Activated naive CD4-positive, alpha-beta T cell treated with anti-CD3 and anti-CD28 coated beads, Interleukin-2, amount 10 ng/mL, durations not matched to agents 7 days and 5 days (primary cell): Measurements from ENCODE around the gene BRAP.
"Not testable (repeated sequence)": the region's sequence is repeated elsewhere in the genome, so short reads cannot be mapped to it uniquely, and the experiment has no call there.

ENCODE experiments used
- CTCF ChIA-PET: fragments of 350-600 bp; sonication (Branson Sonifier 250); formaldehyde crosslinking; loops from one replicate; lab custom pipeline; 2021; ENCODE audit warnings: antibody characterized with exemption; lab: Charles Lee
- DNase-seq: peaks from one replicate; pipeline ENCODE4 v3.0.0-alpha.2; 2020
- H3K27ac Mint-ChIP-seq: one replicate; pipeline ENCODE4 v1.8.0; 2021; ENCODE audit warnings: mild to moderate bottlenecking, moderate library complexity, mixed read lengths
- H3K27me3 Mint-ChIP-seq: one replicate; pipeline ENCODE4 v1.8.0; 2021; ENCODE audit warnings: mild to moderate bottlenecking, mixed read lengths
- H3K36me3 Mint-ChIP-seq: one replicate; pipeline ENCODE4 v1.8.0; 2021; ENCODE audit warnings: mixed read lengths
- H3K4me1 Mint-ChIP-seq: one replicate; pipeline ENCODE4 v1.8.0; 2021; ENCODE audit warnings: mixed read lengths
- H3K4me3 Mint-ChIP-seq: one replicate; pipeline ENCODE4 v1.8.0; 2021; ENCODE audit warnings: mild to moderate bottlenecking, moderate library complexity, mixed read lengths
- H3K9me3 Mint-ChIP-seq: one replicate; pipeline ENCODE4 v1.8.0; 2021; ENCODE audit warnings: mixed read lengths

Gene BRAP

GRCh38 chr12:111655356-111655755 is 30.4 kb downstream of the BRAP start:
- peaks cover 33% of the 10 kb centered on the region for H3K36me3 Mint-ChIP-seq
- no peaks in the 10 kb centered on the region for H3K9me3 Mint-ChIP-seq
- CTCF ChIA-PET, result no interaction called here
- no peaks in the 10 kb centered on the region for H3K4me1 Mint-ChIP-seq
- no peaks in the 10 kb centered on the region for H3K27me3 Mint-ChIP-seq
- H3K4me3 Mint-ChIP-seq, result no peak overlapping the region
- DNase-seq, result no peak
- H3K27ac Mint-ChIP-seq, result no peak overlapping the region

GRCh38 chr12:111653596-111653995 is 32.2 kb downstream of the BRAP start:
- Mint-ChIP-seq H3K27ac (no peak overlapping the region), H3K9me3 (no peaks in the 10 kb centered on the region), H3K36me3 (peaks cover 30% of the 10 kb centered on the region), H3K4me1 (no peaks in the 10 kb centered on the region), H3K4me3 (no peak overlapping the region), H3K27me3 (no peaks in the 10 kb centered on the region)
- DNase-seq, result no peak
- CTCF ChIA-PET, result no interaction called here

GRCh38 chr12:111652530-111652929 is 33.2 kb downstream of the BRAP start:
- CTCF ChIA-PET, H3K27me3 Mint-ChIP-seq, H3K4me1 Mint-ChIP-seq, H3K4me3 Mint-ChIP-seq, H3K27ac Mint-ChIP-seq, DNase-seq, H3K9me3 Mint-ChIP-seq: not testable (repeated sequence)
- peaks cover 28% of the 10 kb centered on the region for H3K36me3 Mint-ChIP-seq

GRCh38 chr12:111650912-111651311 is 34.8 kb downstream of the BRAP start:
- no peaks in the 10 kb centered on the region for H3K4me1 Mint-ChIP-seq
- H3K36me3 Mint-ChIP-seq, result peaks cover 38% of the 10 kb centered on the region
- no peak for DNase-seq
- no peaks in the 10 kb centered on the region for H3K27me3 Mint-ChIP-seq
- CTCF ChIA-PET, result no interaction called here
- no peak overlapping the region for H3K27ac Mint-ChIP-seq
- no peak overlapping the region for H3K4me3 Mint-ChIP-seq
- no peaks in the 10 kb centered on the region for H3K9me3 Mint-ChIP-seq

DNA sequence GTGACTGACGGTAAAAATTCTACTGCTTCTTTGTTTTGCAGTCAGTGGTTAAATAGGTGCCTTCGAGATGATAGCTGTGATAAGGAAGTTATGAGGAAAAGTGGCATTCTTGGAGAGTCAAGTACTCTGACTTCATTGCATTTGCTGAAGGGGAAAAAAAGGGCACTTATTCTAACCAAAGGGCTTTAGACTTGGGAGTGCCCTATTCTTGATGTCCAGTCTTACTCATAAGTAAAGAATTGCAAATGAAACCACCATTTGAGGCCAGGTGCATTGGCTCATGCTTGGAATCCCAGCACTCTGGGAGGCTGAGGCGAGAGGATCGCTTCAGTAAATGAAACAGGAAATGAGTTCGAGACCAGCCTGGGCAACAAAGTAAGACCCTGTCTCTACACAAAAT is 40.3 kb downstream of the BRAP start:
- H3K27me3 Mint-ChIP-seq, result no peaks in the 10 kb centered on the region
- H3K36me3 Mint-ChIP-seq, result peaks cover 41% of the 10 kb centered on the region
- H3K4me1 Mint-ChIP-seq, result no peaks in the 10 kb centered on the region
- H3K4me3 Mint-ChIP-seq, result no peak overlapping the region
- no peaks in the 10 kb centered on the region for H3K9me3 Mint-ChIP-seq
- no peak for DNase-seq
- CTCF ChIA-PET, result no interaction called here
- H3K27ac Mint-ChIP-seq, result no peak overlapping the region

GRCh38 chr12:111643427-111643826 is 42.3 kb downstream of the BRAP start:
- CTCF ChIA-PET, result no interaction called here
- Mint-ChIP-seq H3K4me3 (no peak overlapping the region), H3K27me3 (no peaks in the 10 kb centered on the region), H3K36me3 (peaks cover 38% of the 10 kb centered on the region), H3K4me1 (peaks cover 2% of the 10 kb centered on the region), H3K27ac (no peak overlapping the region), H3K9me3 (no peaks in the 10 kb centered on the region)
- no peak for DNase-seq

DNA sequence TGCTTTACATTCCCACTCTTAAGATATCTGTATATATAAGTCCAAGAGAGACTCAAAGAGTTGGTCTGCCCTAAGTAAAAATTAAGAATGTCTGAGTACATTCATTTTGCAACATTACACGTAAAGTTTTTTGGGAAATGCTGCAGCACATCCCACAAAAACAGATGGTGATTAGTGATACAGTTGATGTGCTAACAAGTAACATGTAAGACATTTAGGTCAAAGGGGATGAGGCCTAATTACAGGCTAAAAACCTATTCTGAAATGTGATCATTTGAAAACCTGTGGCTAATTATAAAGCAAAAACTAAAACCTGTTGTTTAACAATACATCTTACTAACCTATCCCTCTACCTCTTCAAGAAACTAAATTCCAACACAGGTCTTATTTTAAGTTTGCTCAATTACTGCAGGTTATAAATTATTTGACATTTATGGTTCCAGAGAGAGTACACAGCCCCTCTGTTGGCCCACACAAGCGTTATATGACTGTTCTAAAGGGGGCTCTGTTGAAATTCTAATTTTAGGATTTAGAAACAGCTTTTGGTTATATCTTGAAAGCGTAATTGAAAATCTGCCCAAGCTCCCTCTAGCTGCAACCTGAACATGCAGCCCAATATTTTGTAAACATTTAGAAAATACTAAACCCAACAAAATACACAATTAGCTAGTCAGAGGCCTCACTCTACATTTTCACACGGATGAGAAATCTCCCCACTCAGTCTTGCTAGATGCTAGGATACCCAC is 42.9 kb downstream of the BRAP start:
- Mint-ChIP-seq H3K27ac (no peak overlapping the region), H3K9me3 (no peaks in the 10 kb centered on the region), H3K4me1 (peaks cover 3% of the 10 kb centered on the region), H3K36me3 (peaks cover 39% of the 10 kb centered on the region), H3K27me3 (no peaks in the 10 kb centered on the region), H3K4me3 (no peak overlapping the region)
- CTCF ChIA-PET, result no interaction called here
- no peak for DNase-seq

DNA sequence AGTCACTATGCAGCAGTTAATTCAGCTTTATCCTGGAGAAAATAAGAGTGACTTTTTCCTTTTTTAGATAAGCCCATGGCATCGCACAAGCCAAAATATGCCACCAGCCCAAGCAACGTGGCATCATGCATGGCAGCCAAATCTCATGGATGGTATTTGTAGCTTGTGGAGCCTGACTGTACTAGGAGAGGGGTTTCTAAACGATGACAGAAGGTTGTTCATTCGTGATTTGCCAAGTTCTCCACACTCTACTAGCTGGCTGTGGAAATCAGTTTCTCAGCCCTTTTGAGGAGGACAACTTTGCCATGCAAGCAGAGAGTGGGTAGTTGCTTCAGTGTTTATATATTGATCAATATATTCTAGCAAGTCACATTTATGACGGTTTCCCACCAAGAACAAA is 45.2 kb downstream of the BRAP start:
- CTCF ChIA-PET, result no interaction called here
- Mint-ChIP-seq H3K4me3 (no peak overlapping the region), H3K27ac (no peak overlapping the region), H3K4me1 (peaks cover 3% of the 10 kb centered on the region), H3K9me3 (no peaks in the 10 kb centered on the region), H3K36me3 (peaks cover 22% of the 10 kb centered on the region), H3K27me3 (no peaks in the 10 kb centered on the region)
- DNase-seq, result no peak

GRCh38 chr12:111638556-111638955 is 47.2 kb downstream of the BRAP start:
- no peak overlapping the region for H3K4me3 Mint-ChIP-seq
- CTCF ChIA-PET, result interaction anchor here (0.7 kb wide), 1 partner anchor 242 kb away, joined by 3 read pairs; no protein-coding TSS in a partner anchor
- no peak overlapping the region for H3K27ac Mint-ChIP-seq

DNA sequence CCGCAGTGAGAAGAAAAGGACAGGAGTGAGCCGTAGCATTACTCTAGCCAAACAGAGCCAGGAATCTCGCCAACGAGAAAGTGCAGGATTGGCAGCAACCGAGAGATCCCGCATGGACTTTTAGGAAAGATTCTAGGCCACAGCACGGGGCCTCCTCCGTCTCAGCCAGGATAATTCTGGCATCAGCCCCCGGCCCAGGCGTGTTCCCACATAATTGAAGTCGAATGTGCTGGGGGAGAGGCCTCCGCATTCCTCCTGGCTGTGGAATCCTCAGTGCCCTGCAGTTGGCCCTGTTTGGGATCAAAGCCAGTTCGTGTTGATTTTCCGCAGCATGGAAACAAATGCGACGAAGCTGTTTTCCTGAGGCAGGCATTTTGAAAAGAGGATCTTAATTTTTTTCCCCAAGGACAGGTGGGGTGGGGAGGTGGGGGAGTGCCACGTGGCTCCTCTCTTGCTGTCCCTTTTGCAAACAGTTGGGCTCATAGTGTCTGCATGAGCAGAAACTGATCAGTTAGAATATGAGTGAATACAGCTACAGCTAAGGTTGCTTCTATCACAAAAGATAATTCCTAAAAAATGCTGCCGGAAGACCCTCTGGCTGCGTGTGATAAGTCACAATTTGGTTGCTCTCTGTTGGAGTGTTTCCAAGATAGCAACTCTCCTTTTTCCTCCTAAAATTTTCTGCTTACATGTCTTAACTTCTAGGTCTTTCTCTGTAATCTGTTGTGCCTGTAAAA is 49.4 kb downstream of the BRAP start:
- peaks cover 3% of the 10 kb centered on the region for H3K4me1 Mint-ChIP-seq
- no peak for DNase-seq
- H3K27me3 Mint-ChIP-seq, result no peaks in the 10 kb centered on the region
- peaks cover 7% of the 10 kb centered on the region for H3K36me3 Mint-ChIP-seq
- H3K27ac Mint-ChIP-seq, result no peak overlapping the region
- CTCF ChIA-PET, result interaction anchor here (1.2 kb wide), 1 partner anchor 240 kb away, joined by 5 read pairs; no protein-coding TSS in a partner anchor
- no peaks in the 10 kb centered on the region for H3K9me3 Mint-ChIP-seq
- H3K4me3 Mint-ChIP-seq, result no peak overlapping the region

More at GRCh38 chr12:111638556-111638955, 47.2 kb downstream of the BRAP start:
- H3K27me3 Mint-ChIP-seq, result no peaks in the 10 kb centered on the region
- peaks cover 3% of the 10 kb centered on the region for H3K4me1 Mint-ChIP-seq
- H3K36me3 Mint-ChIP-seq, result peaks cover 14% of the 10 kb centered on the region
- H3K9me3 Mint-ChIP-seq, result no peaks in the 10 kb centered on the region
- DNase-seq, result no peak

DNA sequence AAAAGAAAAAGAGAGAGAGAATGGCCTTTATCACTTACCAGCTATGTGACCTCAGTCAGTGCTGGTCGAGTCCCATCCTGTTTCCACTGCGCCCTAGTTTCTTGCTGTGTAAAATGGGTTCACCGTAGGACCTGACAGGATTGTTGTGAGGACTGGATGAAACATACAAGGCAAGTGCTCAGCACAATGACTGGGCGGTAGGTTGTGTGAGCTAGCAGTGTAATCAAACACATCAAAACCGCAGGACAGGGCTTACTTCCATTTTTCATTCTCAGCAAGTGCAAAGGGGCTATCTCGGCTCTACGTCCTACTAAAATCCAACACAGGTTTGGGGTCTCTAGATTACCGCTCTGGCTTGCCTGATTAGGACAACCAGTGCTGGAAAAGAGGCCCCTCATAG is 50.2 kb downstream of the BRAP start:
- CTCF ChIA-PET, result interaction anchor here (1.2 kb wide), 1 partner anchor 239 kb away, joined by 5 read pairs; no protein-coding TSS in a partner anchor
- Mint-ChIP-seq H3K4me1 (peaks cover 3% of the 10 kb centered on the region), H3K9me3 (no peaks in the 10 kb centered on the region), H3K27me3 (no peaks in the 10 kb centered on the region), H3K36me3 (peaks cover 7% of the 10 kb centered on the region), H3K4me3 (no peak overlapping the region), H3K27ac (peak overlapping the region; percentile 12)
- no peak for DNase-seq

- Mint-ChIP-seq H3K27ac (no peak overlapping the region), H3K9me3 (no peaks in the 10 kb centered on the region), H3K4me3 (no peak overlapping the region), H3K36me3 (no peaks in the 10 kb centered on the region), H3K27me3 (peaks cover 5% of the 10 kb centered on the region), H3K4me1 (no peaks in the 10 kb centered on the region)
- CTCF ChIA-PET, result no interaction called here
- DNase-seq, result no peak
These were observed 57.1 kb downstream of the BRAP start for GRCh38 chr12:111628505-111629260.

DNA sequence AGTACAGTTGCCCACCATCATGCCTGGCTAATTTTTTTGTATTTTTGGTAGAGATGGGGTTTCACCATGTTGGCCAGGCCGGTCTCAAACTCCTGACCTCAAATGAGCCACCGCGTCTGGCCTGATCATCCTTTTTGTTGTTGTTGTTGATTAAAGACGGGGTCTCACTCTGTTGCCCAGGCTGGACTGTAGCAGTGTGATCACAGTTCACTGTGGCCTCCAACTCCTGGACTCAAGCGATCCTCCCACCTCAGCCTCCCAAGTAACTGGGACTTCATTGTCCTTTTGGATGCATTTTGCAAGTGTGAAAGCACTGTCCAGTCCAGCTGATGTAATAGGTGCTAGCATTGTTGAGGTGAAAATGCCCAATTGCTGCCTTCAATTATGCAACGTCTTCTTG is 59.5 kb downstream of the BRAP start:
- Mint-ChIP-seq H3K9me3 (no peaks in the 10 kb centered on the region), H3K4me3 (no peak overlapping the region), H3K4me1 (no peaks in the 10 kb centered on the region), H3K27me3 (peaks cover 5% of the 10 kb centered on the region), H3K36me3 (no peaks in the 10 kb centered on the region), H3K27ac (no peak overlapping the region)
- DNase-seq, result no peak
- CTCF ChIA-PET, result no interaction called here

DNA sequence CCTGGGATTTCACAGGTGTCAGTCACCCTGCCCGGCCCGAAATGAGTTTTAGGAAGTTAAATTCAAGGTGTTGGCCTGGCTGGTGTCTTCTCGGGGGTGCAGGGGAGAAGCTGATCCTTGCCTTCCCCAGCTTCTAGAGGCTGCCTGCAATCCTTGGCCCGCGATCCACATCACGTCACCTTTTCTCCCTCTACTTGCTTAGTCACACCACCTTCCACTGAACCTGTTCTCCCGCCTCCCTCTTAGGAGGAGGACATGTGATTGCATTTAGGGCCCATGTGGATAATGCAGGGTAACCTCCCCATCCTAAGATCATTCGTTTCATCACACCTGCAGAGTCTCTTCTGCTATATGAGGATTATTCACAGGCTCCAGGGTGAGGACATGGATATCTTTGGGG is 61.2 kb downstream of the BRAP start:
- no peaks in the 10 kb centered on the region for H3K9me3 Mint-ChIP-seq
- no peak for DNase-seq
- H3K27me3 Mint-ChIP-seq, result peaks cover 5% of the 10 kb centered on the region
- no peaks in the 10 kb centered on the region for H3K4me1 Mint-ChIP-seq
- CTCF ChIA-PET, result no interaction called here
- H3K4me3 Mint-ChIP-seq, result no peak overlapping the region
- no peak overlapping the region for H3K27ac Mint-ChIP-seq
- H3K36me3 Mint-ChIP-seq, result no peaks in the 10 kb centered on the region
